Neural progenitor cell (in vitro differentiated cells): Measurements from ENCODE around the gene TP63.

ENCODE experiments used
- CTCF ChIP-seq: fragments of 200-600 bp; sonication (generic); IDR thresholded peaks from 2 replicates; pipeline ENCODE4 v1.5.1; 2017; ENCODE audit warnings: antibody characterized with exemption, mild to moderate bottlenecking
- EZH2 ChIP-seq: fragments of 200-600 bp; sonication (generic); IDR thresholded peaks from 2 replicates; pipeline ENCODE4 v1.6.1; 2017; ENCODE audit warnings: antibody characterized with exemption, mild to moderate bottlenecking, moderate library complexity
- EZH2phosphoT487 ChIP-seq: fragments of 200-600 bp; sonication (generic); IDR thresholded peaks from 2 replicates; pipeline ENCODE4 v1.6.1; 2017; ENCODE audit warnings: antibody characterized with exemption

DNA sequence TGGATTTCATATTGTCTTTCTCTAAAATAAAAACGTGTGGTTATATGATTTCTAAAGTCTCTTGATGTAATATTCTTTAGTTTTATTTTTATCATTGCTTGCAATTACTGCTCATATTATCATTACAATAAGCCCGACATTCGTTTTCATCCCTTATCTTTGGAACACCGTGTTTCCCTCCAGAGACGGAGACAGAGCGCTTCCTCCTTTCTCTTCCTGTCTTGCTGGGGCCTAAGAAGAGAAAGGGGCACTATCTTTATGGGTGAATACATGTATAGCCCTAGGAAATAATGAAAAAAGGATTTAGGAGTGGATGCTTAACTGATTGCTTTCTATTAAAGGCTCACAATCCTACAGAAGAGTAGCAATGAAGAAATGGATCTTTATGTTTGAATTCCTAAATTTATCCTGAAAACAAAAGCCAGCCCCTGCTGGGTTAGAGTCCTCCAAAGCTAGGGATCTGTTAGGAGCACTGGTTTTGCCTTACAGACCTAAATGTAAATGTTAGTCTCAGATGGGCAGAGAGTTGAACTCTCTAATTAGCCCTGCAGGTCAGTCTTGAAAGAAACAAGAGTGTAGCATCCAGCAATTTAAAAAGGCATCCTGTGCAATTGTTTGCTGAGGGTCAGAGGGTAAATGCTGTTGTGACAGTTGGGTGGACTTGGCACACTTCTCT is 145.1 kb downstream of the TP63 start:
- TF ChIP-seq CTCF, result no peak
- TF ChIP-seq EZH2phosphoT487, result peak; percentile 49
- TF ChIP-seq EZH2, result no peak
